Dedifferentiated amniotic fluid mesenchymal stem cell (primary cell): ENCODE results near the gene PMS2.
"Not testable (repeated sequence)": the region's sequence is repeated elsewhere in the genome, so short reads cannot be mapped to it uniquely, and the experiment has no call there.

Experiments used
- DNase-seq: peaks from one replicate; pipeline ENCODE4 v3.0.0-alpha.2; 2016; ENCODE audit errors: extremely low spot score

The PMS2 gene

GRCh38 chr7:6016653-6016966, 7.8 kb upstream of the PMS2 start:
- no peak for DNase-seq

- peak; percentile 99 for DNase-seq
These were observed 7.2 kb upstream of the PMS2 start for GRCh38 chr7:6015917-6016652.

GRCh38 chr7:6012355-6013104, 3.7 kb upstream of the PMS2 start:
- DNase-seq = no peak

GRCh38 chr7:6011541-6011940, 2.7 kb upstream of the PMS2 start:
- DNase-seq = no peak

- not testable (repeated sequence) for DNase-seq
These were observed 1.5 kb upstream of the PMS2 start for GRCh38 chr7:6010370-6010769.

GRCh38 chr7:6007835-6008590, 836 bp downstream of the PMS2 start:
- DNase-seq = not testable (repeated sequence)

- DNase-seq = no peak
These were observed 1.5 kb downstream of the PMS2 start for GRCh38 chr7:6007386-6007785.

- peak; percentile 83 for DNase-seq
These were observed 11.5 kb downstream of the PMS2 start for GRCh38 chr7:5997210-5997808.

- not testable (repeated sequence) for DNase-seq
These were observed 21.8 kb downstream of the PMS2 start for GRCh38 chr7:5987061-5987460.

GRCh38 chr7:5979680-5980314, 29.1 kb downstream of the PMS2 start:
- not testable (repeated sequence) for DNase-seq

GRCh38 chr7:5973580-5973979, 35.3 kb downstream of the PMS2 start:
- DNase-seq = not testable (repeated sequence)

- not testable (repeated sequence) for DNase-seq
These were observed 38.4 kb downstream of the PMS2 start, which contains the start of gene RSPH10B for GRCh38 chr7:5970347-5970911. Gene RSPH10B (minus strand): TSS chr7:5970689. CDS start chr7:5967116, 3,573 bp downstream.

- DNase-seq = not testable (repeated sequence)
These were observed 45.0 kb downstream of the PMS2 start for GRCh38 chr7:5963810-5964209.

- DNase-seq = not testable (repeated sequence)
These were observed 45.6 kb downstream of the PMS2 start for GRCh38 chr7:5963205-5963604.

GRCh38 chr7:5934945-5935450, 73.9 kb downstream of the PMS2 start:
- not testable (repeated sequence) for DNase-seq

- not testable (repeated sequence) for DNase-seq
These were observed 76.8 kb downstream of the PMS2 start for GRCh38 chr7:5931905-5932644.

- not testable (repeated sequence) for DNase-seq
These were observed 77.6 kb downstream of the PMS2 start for GRCh38 chr7:5931250-5931649.

- DNase-seq = not testable (repeated sequence)
These were observed 78.6 kb downstream of the PMS2 start for GRCh38 chr7:5930290-5930689.

- not testable (repeated sequence) for DNase-seq
These were observed 82.5 kb downstream of the PMS2 start for GRCh38 chr7:5926263-5926870.

GRCh38 chr7:5924630-5925029, 84.2 kb downstream of the PMS2 start:
- not testable (repeated sequence) for DNase-seq
